GM12873 (cell line): ENCODE results near the gene PLEKHS1.

Experiments used
- TF ChIP-seq, protein P1 (sequence below): IDR thresholded peaks from 2 replicates; pipeline ENCODE4 v1.5.1; 2012; ENCODE audit warnings: low read depth, mild to moderate bottlenecking, moderate library complexity, low read length, control low read depth; ENCODE audit not compliant: insufficient read depth; ENCODE audit errors: missing control alignments

The PLEKHS1 gene

DNA sequence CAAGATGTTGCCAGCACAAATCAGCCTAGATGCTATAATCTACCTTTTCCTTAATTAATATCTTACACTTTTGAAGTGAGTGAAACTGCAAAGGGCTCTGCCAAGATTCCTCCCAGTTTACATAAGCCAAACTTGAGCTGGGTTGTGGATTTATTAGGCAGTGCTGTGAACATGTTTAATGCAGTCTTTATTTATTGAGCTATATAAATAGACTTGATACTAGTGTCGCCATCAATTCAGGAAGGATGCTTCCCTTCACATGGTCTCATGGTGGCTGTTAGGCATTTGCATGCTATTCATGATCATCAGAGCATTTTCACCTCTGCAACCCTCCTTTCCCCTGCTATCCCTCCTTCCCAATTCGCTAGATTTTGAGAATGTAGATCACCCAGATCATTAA lies 40.2 kb downstream of the PLEKHS1 start:
- TF ChIP-seq, protein P1, sequence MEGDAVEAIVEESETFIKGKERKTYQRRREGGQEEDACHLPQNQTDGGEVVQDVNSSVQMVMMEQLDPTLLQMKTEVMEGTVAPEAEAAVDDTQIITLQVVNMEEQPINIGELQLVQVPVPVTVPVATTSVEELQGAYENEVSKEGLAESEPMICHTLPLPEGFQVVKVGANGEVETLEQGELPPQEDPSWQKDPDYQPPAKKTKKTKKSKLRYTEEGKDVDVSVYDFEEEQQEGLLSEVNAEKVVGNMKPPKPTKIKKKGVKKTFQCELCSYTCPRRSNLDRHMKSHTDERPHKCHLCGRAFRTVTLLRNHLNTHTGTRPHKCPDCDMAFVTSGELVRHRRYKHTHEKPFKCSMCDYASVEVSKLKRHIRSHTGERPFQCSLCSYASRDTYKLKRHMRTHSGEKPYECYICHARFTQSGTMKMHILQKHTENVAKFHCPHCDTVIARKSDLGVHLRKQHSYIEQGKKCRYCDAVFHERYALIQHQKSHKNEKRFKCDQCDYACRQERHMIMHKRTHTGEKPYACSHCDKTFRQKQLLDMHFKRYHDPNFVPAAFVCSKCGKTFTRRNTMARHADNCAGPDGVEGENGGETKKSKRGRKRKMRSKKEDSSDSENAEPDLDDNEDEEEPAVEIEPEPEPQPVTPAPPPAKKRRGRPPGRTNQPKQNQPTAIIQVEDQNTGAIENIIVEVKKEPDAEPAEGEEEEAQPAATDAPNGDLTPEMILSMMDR = no peak

DNA sequence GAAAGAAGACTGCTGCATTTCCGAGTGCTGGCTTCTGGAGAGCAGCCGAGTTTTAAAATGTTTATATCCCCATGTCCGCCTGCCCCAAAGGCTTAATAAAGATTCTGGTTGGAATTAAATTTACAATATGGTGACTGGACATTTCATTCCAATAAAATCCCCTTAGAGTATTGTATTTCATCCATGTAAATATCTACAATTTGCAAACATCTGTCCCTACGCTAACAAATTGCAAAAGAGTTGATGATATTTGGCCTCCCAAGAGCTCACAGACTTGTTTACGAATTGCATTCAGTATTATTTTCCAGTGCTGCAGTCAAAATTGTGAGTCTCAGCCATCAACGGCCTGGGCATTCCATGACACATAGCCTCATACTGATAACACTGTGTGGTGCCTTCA lies 50.1 kb downstream of the PLEKHS1 start:
- TF ChIP-seq, protein P1 = no peak

DNA sequence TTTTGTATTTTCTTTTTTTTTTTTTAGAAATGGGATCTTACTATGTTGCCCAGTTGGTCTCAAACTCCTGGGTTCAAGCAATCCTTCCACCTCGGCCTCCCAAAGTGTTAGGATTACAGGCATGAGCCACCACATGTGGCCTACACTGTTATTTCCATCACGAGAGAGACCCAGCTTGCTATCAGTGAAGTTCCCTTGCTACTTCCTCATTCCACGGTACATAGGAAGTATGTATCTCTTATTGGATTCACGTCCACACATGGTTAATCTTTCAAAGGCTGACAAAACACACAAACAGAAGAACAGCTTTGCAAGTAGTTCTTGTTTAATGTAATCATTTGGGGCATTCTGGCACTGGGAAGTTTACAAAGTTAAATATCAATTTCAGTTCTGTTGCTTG lies 51.5 kb downstream of the PLEKHS1 start:
- TF ChIP-seq, protein P1 = no peak

DNA sequence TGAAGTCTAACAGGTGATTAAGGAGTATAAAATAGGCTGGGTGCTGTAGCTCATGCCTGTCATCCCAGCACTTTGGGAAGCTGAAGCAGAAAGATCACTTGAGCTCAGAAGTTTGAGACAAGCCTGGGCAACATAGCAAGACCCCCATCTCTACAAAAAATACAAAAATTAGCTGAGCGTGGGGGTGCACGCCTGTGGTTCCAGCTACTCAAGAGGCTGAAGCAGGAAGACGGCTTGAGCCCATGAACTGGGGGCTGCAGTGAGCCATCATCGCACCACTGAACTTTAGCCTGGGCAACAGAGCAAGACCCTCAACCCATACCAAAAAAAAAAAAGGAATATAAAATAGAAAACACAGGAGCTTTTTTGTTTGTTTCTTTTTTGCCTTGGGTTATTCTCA lies 55.0 kb downstream of the PLEKHS1 start:
- TF ChIP-seq, protein P1 = no peak

DNA sequence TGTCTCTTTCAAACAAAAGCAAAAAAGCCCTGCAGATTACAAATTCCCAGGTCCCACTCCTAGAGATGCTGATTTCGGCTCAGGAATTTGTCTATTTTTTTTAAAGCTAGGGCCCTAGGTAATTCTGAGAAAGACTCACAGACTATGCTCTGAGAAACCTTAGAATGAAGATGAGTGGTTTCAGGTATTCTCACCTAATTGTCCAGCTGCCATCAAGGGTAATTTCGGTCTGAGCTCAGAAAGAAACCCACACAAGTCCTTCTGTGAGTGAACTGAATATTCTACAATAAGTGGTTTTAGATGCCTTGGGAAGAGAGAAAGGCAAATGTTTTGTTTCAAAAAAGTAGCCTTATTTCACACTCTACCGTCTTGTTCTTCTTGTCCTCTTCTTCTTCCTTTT lies 56.7 kb downstream of the PLEKHS1 start:
- TF ChIP-seq, protein P1 = no peak

DNA sequence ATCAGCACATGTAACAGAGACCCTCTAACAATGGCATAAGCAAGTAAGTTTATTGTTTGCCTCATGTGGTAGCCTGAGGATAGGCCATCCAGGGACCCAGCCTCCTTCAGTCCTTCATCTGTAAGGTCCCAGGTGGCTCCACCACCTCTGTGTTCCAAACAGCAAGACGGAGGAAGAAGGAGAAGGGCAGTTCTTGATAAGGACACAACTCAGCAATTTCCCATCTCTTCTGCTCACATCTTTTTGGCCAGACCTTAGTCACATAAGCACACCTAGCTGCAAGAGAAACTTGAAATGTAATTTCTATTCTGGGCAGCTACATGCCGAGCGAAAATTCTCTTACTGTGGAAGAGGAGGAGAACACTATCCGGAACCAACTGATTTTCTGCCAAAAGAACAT lies 68.5 kb downstream of the PLEKHS1 start:
- TF ChIP-seq, protein P1 = no peak

DNA sequence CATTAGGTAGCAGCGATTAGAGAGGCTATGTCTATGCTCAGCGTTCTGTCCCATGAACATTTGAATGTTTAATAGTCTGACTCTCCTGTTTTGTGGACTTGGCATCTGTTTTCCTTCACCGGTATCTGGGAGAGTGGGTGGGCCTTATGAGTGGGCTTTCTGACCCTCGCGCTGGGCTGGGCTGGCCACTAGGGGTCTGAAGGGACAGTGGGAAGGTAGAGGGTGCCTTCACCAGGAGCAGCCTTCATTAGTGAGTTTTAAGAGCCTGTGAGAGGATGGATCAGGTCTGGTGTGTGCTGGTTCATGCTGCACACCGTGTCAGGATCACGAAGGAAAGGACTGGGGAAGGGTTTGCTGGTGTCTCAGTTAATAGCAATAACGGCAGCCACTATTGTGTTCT lies 69.0 kb downstream of the PLEKHS1 start:
- TF ChIP-seq, protein P1 = peak; percentile 39
